ENCODE data around the gene SPINK4. TPM values are rescaled to one million over a fixed set of nuclear protein-coding genes. Genes with fewer than 3 reads are reported as not detected.

SPINK4 gene
- total and polyA plus RNA-seq, 3 experiments from 2014 or later = not detected

GRCh38 chr9:33264473-33265177 is 24.7 kb downstream of the SPINK4 start, which contains the start of the genes BAG1 and CHMP5:
TSS of gene BAG1 (minus strand) at chr9:33264708.
TSS of gene CHMP5 (plus strand) at chr9:33265049. CDS start at chr9:33265079, 30 bp downstream.
- H3K4me3 ChIP-seq (ENCODE audit: low read length) = peak within 1 kb of the TSS; percentile 92
- H3K27ac ChIP-seq (ENCODE audit: low read depth, low read length) = peak within 1 kb of the TSS; percentile 85
- H3K27me3 ChIP-seq (ENCODE audit: insufficient read depth, low read length, poor library complexity, severe bottlenecking) = no peaks in the 10 kb centered on the region
- H3K27me3 Mint-ChIP-seq = no peaks in the 10 kb centered on the region
- ChIA-PET POLR2A (interaction anchor here (0.6 to 4.1 kb wide), 5 partner anchors 26 to 240 kb away, joined by 3 to 28 read pairs (median 3); partner anchors contain the start of genes B4GALT1, DNAJA1, NFX1 and SMU1), CTCF (interaction anchor here (0.9 to 1.6 kb wide), 3 partner anchors 20 to 38 kb away, joined by 3 to 6 read pairs (median 4); no protein-coding TSS in a partner anchor)
- no peaks in the 10 kb centered on the region for H3K9me3 Mint-ChIP-seq
- peaks cover 25% of the 10 kb centered on the region for H3K36me3 ChIP-seq (ENCODE audit: insufficient read depth, low read length)
- H3K36me3 Mint-ChIP-seq = peaks cover 2 to 68% (median 22%) of the 10 kb centered on the region in 3 donors
- peaks cover 35% of the 10 kb centered on the region for H3K4me1 ChIP-seq (ENCODE audit: insufficient read depth, low read length)
- no peaks in the 10 kb centered on the region for H3K9me3 ChIP-seq (ENCODE audit: low read length)
- DNase-seq = peak; percentile 99 to 100 (median 99)
- H3K27ac Mint-ChIP-seq = peak within 1 kb of the TSS; percentile 83 to 99 (median 98)
- H3K4me1 Mint-ChIP-seq = peaks cover 42 to 66% (median 61%) of the 10 kb centered on the region in 3 donors
- peak within 1 kb of the TSS; percentile 88 to 98 (median 94) for H3K4me3 Mint-ChIP-seq

GRCh38 chr9:33265211-33265865 is 25.4 kb downstream of the SPINK4 start:
- H3K9me3 Mint-ChIP-seq = no peaks in the 10 kb centered on the region
- peaks cover 0 to 68% (median 18%) of the 10 kb centered on the region in 3 donors for H3K36me3 Mint-ChIP-seq
- H3K4me1 Mint-ChIP-seq = peaks cover 42 to 60% (median 58%) of the 10 kb centered on the region in 3 donors
- H3K27ac ChIP-seq (ENCODE audit: low read depth, low read length) = peak overlapping the region; percentile 77
- peaks cover 35% of the 10 kb centered on the region for H3K4me1 ChIP-seq (ENCODE audit: insufficient read depth, low read length)
- peak overlapping the region; percentile 71 for H3K4me3 ChIP-seq (ENCODE audit: low read length)
- ChIA-PET POLR2A (interaction anchor here (4.1 kb wide), 1 partner anchor 25 kb away, joined by 28 read pairs; the partner anchor contains the start of gene NFX1), CTCF (interaction anchor here (0.9 kb wide), 1 partner anchor 19 kb away, joined by 3 read pairs; no protein-coding TSS in a partner anchor)
- peak overlapping the region; percentile 83 to 99 (median 98) for H3K27ac Mint-ChIP-seq
- no peaks in the 10 kb centered on the region for H3K27me3 ChIP-seq (ENCODE audit: insufficient read depth, low read length, poor library complexity, severe bottlenecking)
- peak overlapping the region; percentile 88 to 95 (median 91) for H3K4me3 Mint-ChIP-seq
- H3K36me3 ChIP-seq (ENCODE audit: insufficient read depth, low read length) = peaks cover 24% of the 10 kb centered on the region
- H3K9me3 ChIP-seq (ENCODE audit: low read length) = no peaks in the 10 kb centered on the region
- DNase-seq = no peak
- no peaks in the 10 kb centered on the region for H3K27me3 Mint-ChIP-seq

GRCh38 chr9:33267151-33267767 is 27.3 kb downstream of the SPINK4 start:
- POLR2A ChIA-PET = no interaction called here
- H3K36me3 ChIP-seq (ENCODE audit: insufficient read depth, low read length) = peaks cover 25% of the 10 kb centered on the region
- CTCF ChIA-PET = interaction anchor here (1.1 kb wide), 1 partner anchor 21 kb away, joined by 3 read pairs; no protein-coding TSS in a partner anchor
- no peak for DNase-seq
- H3K27me3 ChIP-seq (ENCODE audit: insufficient read depth, low read length, poor library complexity, severe bottlenecking) = no peaks in the 10 kb centered on the region
- Mint-ChIP-seq H3K4me1 (peaks cover 41 to 52% (median 50%) of the 10 kb centered on the region in 3 donors), H3K36me3 (peaks cover 0 to 68% (median 14%) of the 10 kb centered on the region in 3 donors), H3K9me3 (no peaks in the 10 kb centered on the region), H3K27ac (peak overlapping the region in 7 of 8 donors; percentile 1 to 97 (median 69)), H3K27me3 (no peaks in the 10 kb centered on the region), H3K4me3 (peak overlapping the region in 2 of 7 donors; percentile 10 to 22)
- H3K9me3 ChIP-seq (ENCODE audit: low read length) = no peaks in the 10 kb centered on the region
- H3K27ac ChIP-seq (ENCODE audit: low read depth, low read length) = no peak overlapping the region
- peaks cover 35% of the 10 kb centered on the region for H3K4me1 ChIP-seq (ENCODE audit: insufficient read depth, low read length)
- no peak overlapping the region for H3K4me3 ChIP-seq (ENCODE audit: low read length)

GRCh38 chr9:33270146-33270545 is 30.2 kb downstream of the SPINK4 start:
- no peaks in the 10 kb centered on the region for H3K9me3 ChIP-seq (ENCODE audit: low read length)
- POLR2A ChIA-PET = no interaction called here
- Mint-ChIP-seq H3K4me3 (no peak overlapping the region), H3K9me3 (no peaks in the 10 kb centered on the region), H3K27ac (no peak overlapping the region), H3K4me1 (peaks cover 28 to 44% (median 40%) of the 10 kb centered on the region in 3 donors), H3K36me3 (peaks cover 0 to 75% (median 19%) of the 10 kb centered on the region in 3 donors), H3K27me3 (no peaks in the 10 kb centered on the region)
- H3K36me3 ChIP-seq (ENCODE audit: insufficient read depth, low read length) = peaks cover 35% of the 10 kb centered on the region
- CTCF ChIA-PET = no interaction called here
- no peaks in the 10 kb centered on the region for H3K27me3 ChIP-seq (ENCODE audit: insufficient read depth, low read length, poor library complexity, severe bottlenecking)
- H3K4me1 ChIP-seq (ENCODE audit: insufficient read depth, low read length) = peaks cover 23% of the 10 kb centered on the region
- H3K4me3 ChIP-seq (ENCODE audit: low read length) = no peak overlapping the region
- DNase-seq = no peak
- no peak overlapping the region for H3K27ac ChIP-seq (ENCODE audit: low read depth, low read length)

- Histone ChIP-seq H3K4me1 (ENCODE audit: insufficient read depth, low read length) (peaks cover 5% of the 10 kb centered on the region), H3K27ac (ENCODE audit: low read depth, low read length) (no peak overlapping the region), H3K36me3 (ENCODE audit: insufficient read depth, low read length) (peaks cover 49% of the 10 kb centered on the region), H3K4me3 (ENCODE audit: low read length) (no peak overlapping the region), H3K27me3 (ENCODE audit: insufficient read depth, low read length, poor library complexity, severe bottlenecking) (no peaks in the 10 kb centered on the region), H3K9me3 (ENCODE audit: low read length) (no peaks in the 10 kb centered on the region)
- ChIA-PET CTCF (no interaction called here), POLR2A (no interaction called here)
- Mint-ChIP-seq H3K4me1 (peaks cover 13 to 25% (median 21%) of the 10 kb centered on the region in 3 donors), H3K36me3 (peaks cover 0 to 83% (median 20%) of the 10 kb centered on the region in 3 donors), H3K27me3 (no peaks in the 10 kb centered on the region), H3K4me3 (peak overlapping the region in 1 of 7 donors; percentile 40), H3K27ac (peak overlapping the region in 2 of 8 donors; percentile 38 to 54), H3K9me3 (no peaks in the 10 kb centered on the region)
- no peak for DNase-seq
Observed at GRCh38 chr9:33272061-33272460, 32.1 kb downstream of the SPINK4 start.

- POLR2A ChIA-PET = interaction anchor here (1.2 kb wide), 1 partner anchor 17 kb away, joined by 3 read pairs; the partner anchor contains the start of gene NFX1
- H3K4me3 Mint-ChIP-seq = peak overlapping the region in 1 of 7 donors; percentile 2
- Histone ChIP-seq H3K36me3 (ENCODE audit: insufficient read depth, low read length) (peaks cover 56% of the 10 kb centered on the region), H3K27me3 (ENCODE audit: insufficient read depth, low read length, poor library complexity, severe bottlenecking) (no peaks in the 10 kb centered on the region), H3K4me1 (ENCODE audit: insufficient read depth, low read length) (no peaks in the 10 kb centered on the region), H3K9me3 (ENCODE audit: low read length) (no peaks in the 10 kb centered on the region), H3K27ac (ENCODE audit: low read depth, low read length) (no peak overlapping the region), H3K4me3 (ENCODE audit: low read length) (no peak overlapping the region)
- H3K27me3 Mint-ChIP-seq = no peaks in the 10 kb centered on the region
- H3K9me3 Mint-ChIP-seq = no peaks in the 10 kb centered on the region
- peaks cover 0 to 84% (median 24%) of the 10 kb centered on the region in 3 donors for H3K36me3 Mint-ChIP-seq
- CTCF ChIA-PET = interaction anchor here (0.8 to 1.9 kb wide), 2 partner anchors 10 to 14 kb away, joined by 3 to 7 read pairs; no protein-coding TSS in a partner anchor
- DNase-seq = no peak
- peak overlapping the region in 5 of 8 donors; percentile 26 to 79 (median 50) for H3K27ac Mint-ChIP-seq
- peaks cover 7 to 12% (median 8%) of the 10 kb centered on the region in 3 donors for H3K4me1 Mint-ChIP-seq
Observed at GRCh38 chr9:33273266-33273971, 33.5 kb downstream of the SPINK4 start.

- Mint-ChIP-seq H3K27ac (peak overlapping the region in 2 of 8 donors; percentile 79), H3K9me3 (no peaks in the 10 kb centered on the region), H3K36me3 (peaks cover 0 to 86% (median 24%) of the 10 kb centered on the region in 3 donors), H3K27me3 (no peaks in the 10 kb centered on the region), H3K4me1 (peaks cover 7 to 12% (median 8%) of the 10 kb centered on the region in 3 donors), H3K4me3 (no peak overlapping the region)
- Histone ChIP-seq H3K4me3 (ENCODE audit: low read length) (no peak overlapping the region), H3K27me3 (ENCODE audit: insufficient read depth, low read length, poor library complexity, severe bottlenecking) (no peaks in the 10 kb centered on the region), H3K36me3 (ENCODE audit: insufficient read depth, low read length) (peaks cover 60% of the 10 kb centered on the region), H3K27ac (ENCODE audit: low read depth, low read length) (no peak overlapping the region), H3K9me3 (ENCODE audit: low read length) (no peaks in the 10 kb centered on the region), H3K4me1 (ENCODE audit: insufficient read depth, low read length) (no peaks in the 10 kb centered on the region)
- no peak for DNase-seq
- CTCF ChIA-PET = interaction anchor here (1.9 kb wide), 1 partner anchor 13 kb away, joined by 7 read pairs; no protein-coding TSS in a partner anchor
- POLR2A ChIA-PET = interaction anchor here (1.2 kb wide), 1 partner anchor 16 kb away, joined by 3 read pairs; the partner anchor contains the start of gene NFX1
Observed at GRCh38 chr9:33273972-33274328, 34.0 kb downstream of the SPINK4 start.

Data from CD8-positive, alpha-beta memory T cell (primary cell).